Cardiac muscle cell (in vitro differentiated cells and primary cell): ENCODE data around the gene PTPN20. TPM values are rescaled to one million over a fixed set of nuclear protein-coding genes. Genes with fewer than 3 reads are reported as not detected.
A peak's percentile ranks its signal among the peaks of the same experiment; 100 is the strongest.
"Not testable (repeated sequence)": the region's sequence is repeated elsewhere in the genome, so short reads cannot be mapped to it uniquely, and the experiment has no call there.

ENCODE experiments used
- DNase-seq, 2 donors: peaks; one replicate each; pipeline versions ENCODE4 v3.0.0 to v3.0.0-alpha.2; 2010 to 2017; ENCODE audit warnings: low read depth in 1 of 2, low spot score in 1 of 2
- H3K27ac ChIP-seq: fragments of 200-600 bp; sonication (generic); 2 replicates; pipeline ENCODE4 v1.5.1; 2016
- H3K27me3 ChIP-seq: fragments of 200-600 bp; sonication (generic); 2 replicates; pipeline ENCODE4 v1.6.0; 2016; ENCODE audit warnings: control low read depth
- H3K36me3 ChIP-seq: fragments of 200-600 bp; sonication (generic); 2 replicates; pipeline ENCODE4 v1.5.1; 2016; ENCODE audit warnings: control low read depth
- H3K4me1 ChIP-seq: fragments of 200-600 bp; sonication (generic); 2 replicates; pipeline ENCODE4 v1.8.1; 2017; ENCODE audit warnings: low read depth, mild to moderate bottlenecking, mixed run types
- H3K4me3 ChIP-seq: fragments of 200-600 bp; sonication (generic); 2 replicates; pipeline ENCODE4 v1.5.1; 2016; ENCODE audit warnings: mild to moderate bottlenecking
- H3K9me3 ChIP-seq: fragments of 200-600 bp; sonication (generic); 2 replicates; pipeline ENCODE4 v1.5.1; 2017; ENCODE audit warnings: low read depth, mild to moderate bottlenecking, control low read depth
- CTCF ChIP-seq: IDR thresholded peaks from 2 replicates; pipeline ENCODE4 v1.5.1; 2012; ENCODE audit warnings: low read depth, mild to moderate bottlenecking, low read length
- polyA plus RNA-seq: library from polyadenylated mRNA; unstranded; fragments of >200 nt; fragmentation: Nextera tagmentation; extraction: Ambion mirVana; gene quantifications from 2 replicates; pipeline ENCODE4 v1.2.1, GENCODE V29; 2016
- total RNA-seq: library from RNA; depleted of rRNA; stranded (reverse); fragments of >200 nt; gene quantifications from 2 replicates; pipeline ENCODE4 v1.2.3, GENCODE V29; 2016

The PTPN20 gene
- total and polyA plus RNA-seq, 2 experiments from 2014 or later = 0.42 to 0.62 TPM

DNA sequence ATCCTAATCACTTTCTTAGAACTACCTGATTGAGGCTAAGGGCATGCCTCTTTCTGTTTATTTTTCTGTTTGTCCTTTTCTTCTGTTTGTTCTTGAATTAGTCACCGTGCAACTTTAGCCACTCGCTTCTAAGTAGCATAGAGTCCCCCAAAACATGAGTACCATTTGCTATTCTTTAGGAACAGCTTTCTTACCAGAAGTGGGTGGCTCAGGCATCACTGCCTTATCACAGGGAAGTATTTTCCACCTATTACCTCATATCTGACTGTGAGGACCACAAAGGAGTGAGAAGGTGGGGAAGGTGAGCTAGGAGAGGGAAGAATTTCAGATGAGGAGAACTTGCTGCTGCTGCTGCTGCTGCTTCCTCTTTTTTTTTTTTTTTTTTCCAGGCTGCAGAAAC is 13.9 kb downstream of the PTPN20 start:
- not testable (repeated sequence) for H3K4me1 ChIP-seq, H3K27me3 ChIP-seq, H3K36me3 ChIP-seq, H3K4me3 ChIP-seq, DNase-seq, H3K9me3 ChIP-seq, H3K27ac ChIP-seq

DNA sequence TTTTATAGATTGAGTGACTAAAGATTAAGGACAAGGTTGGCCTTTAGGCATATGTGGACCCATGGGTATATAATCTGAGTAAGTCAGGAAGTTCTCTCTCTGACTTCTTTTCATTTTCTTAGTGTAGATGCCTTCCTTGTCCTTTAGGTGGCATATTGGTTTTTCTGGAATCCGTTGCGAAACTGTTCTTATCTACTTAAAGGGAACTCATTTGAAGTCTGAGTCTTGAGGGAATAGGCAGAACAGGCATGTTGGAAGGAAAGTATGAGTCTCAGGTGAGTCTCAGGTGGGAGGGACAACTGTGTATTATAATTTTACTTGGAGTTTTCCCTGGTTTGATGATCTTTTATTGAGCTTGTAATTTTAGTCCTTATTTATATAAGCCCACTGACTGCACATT is 14.6 kb downstream of the PTPN20 start:
- not testable (repeated sequence) for H3K9me3 ChIP-seq, H3K4me1 ChIP-seq, H3K27ac ChIP-seq, H3K27me3 ChIP-seq, H3K36me3 ChIP-seq, H3K4me3 ChIP-seq
- peak in 1 of 2 donors; percentile 9 for DNase-seq
- peak; percentile 17 for TF ChIP-seq CTCF

DNA sequence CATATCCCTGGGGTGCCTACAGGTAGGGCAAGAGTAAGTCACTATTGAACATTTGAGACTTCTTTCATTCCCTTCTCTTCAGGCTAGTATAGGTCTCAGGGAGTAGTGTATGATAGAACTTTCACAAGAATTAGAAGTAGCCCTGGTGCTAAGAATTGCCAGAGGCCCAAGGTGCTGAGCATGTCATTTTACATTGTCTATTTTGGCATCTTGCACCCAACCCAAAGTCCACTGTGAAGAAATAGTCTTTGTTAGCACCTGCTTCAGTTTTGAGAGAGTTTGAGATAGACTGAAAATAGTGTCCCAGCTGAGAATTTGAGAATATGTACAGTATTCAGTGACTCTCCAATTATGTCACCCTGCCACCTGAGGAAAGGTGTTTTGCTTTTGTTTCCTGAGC is 17.6 kb downstream of the PTPN20 start:
- H3K36me3 ChIP-seq, H3K27ac ChIP-seq, DNase-seq: not testable (repeated sequence)

DNA sequence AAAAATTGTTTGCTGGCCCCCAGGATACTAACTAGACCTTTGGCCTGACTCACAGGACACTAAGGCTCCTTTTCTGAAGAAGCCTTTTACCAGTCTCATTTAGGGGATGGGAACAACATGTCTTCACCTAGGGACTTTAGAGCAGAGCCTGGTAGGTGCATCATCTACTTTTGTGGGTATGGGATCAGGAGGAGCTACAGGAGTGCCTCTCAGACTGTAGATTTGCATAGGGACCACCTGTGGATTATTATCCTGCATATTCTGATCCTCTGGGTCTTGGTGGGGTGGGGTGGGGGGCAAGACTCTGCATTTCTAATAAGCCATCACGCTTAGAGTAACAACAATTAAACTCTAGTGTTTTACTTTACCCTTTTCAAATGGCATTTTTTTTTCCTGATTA is 21.2 kb downstream of the PTPN20 start:
- DNase-seq, H3K27ac ChIP-seq, H3K4me1 ChIP-seq, H3K4me3 ChIP-seq, H3K9me3 ChIP-seq, H3K27me3 ChIP-seq, H3K36me3 ChIP-seq: not testable (repeated sequence)

More for the DNA sequence above, 17.6 kb downstream of the PTPN20 start:
- not testable (repeated sequence) for H3K4me3 ChIP-seq, H3K4me1 ChIP-seq, H3K27me3 ChIP-seq, H3K9me3 ChIP-seq

DNA sequence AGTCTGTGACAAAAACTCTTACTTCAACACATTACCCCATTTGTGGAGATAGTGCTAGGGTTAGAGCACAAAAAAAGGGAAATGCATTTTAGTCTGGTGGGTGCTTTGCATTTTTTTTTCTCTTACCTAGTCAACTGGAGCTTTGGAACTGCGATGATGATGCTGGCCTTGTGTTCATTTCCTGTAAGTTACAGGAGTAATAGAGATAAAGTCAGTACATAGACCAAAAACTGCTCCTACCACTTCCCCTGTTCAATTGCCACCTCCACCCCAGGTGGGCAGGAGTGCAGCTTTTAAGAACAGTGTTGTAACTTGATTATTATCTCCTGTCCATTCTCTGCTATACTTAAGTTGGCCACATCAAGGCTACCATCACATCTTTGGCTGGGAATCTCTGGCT is 29.9 kb downstream of the PTPN20 start:
- H3K9me3 ChIP-seq, H3K27ac ChIP-seq, DNase-seq, H3K4me1 ChIP-seq, H3K4me3 ChIP-seq, H3K36me3 ChIP-seq, H3K27me3 ChIP-seq: not testable (repeated sequence)

- not testable (repeated sequence) for H3K36me3 ChIP-seq, H3K4me1 ChIP-seq, H3K27me3 ChIP-seq, H3K9me3 ChIP-seq, DNase-seq, H3K4me3 ChIP-seq, H3K27ac ChIP-seq
Observed at GRCh38 chr10:46948687-46949518, 37.7 kb downstream of the PTPN20 start.

GRCh38 chr10:46952540-46952939 is 41.3 kb downstream of the PTPN20 start:
- DNase-seq, H3K4me3 ChIP-seq, H3K9me3 ChIP-seq, H3K27ac ChIP-seq, H3K36me3 ChIP-seq, H3K27me3 ChIP-seq, H3K4me1 ChIP-seq: not testable (repeated sequence)

DNA sequence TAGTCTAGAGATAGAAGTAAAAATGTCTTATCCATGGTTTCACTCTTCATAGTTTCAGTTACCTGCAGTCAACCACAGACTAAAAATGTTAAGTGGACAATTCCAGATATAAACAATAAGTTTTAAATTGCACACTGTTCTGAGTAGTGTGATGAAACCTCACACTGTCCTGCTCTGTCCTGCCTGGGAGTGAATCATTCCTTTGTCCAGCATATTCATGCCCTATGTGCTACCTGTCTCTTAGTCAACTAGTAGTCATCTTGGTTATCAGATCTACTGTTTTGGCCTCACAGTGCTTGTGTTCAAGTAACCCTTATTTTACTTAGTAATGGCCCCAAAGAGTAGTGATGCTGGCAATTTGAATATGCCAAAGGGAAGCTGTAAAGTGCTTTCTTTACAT is 49.5 kb downstream of the PTPN20 start:
- H3K27me3 ChIP-seq, DNase-seq, H3K27ac ChIP-seq, H3K4me1 ChIP-seq, H3K4me3 ChIP-seq, H3K9me3 ChIP-seq, H3K36me3 ChIP-seq: not testable (repeated sequence)

DNA sequence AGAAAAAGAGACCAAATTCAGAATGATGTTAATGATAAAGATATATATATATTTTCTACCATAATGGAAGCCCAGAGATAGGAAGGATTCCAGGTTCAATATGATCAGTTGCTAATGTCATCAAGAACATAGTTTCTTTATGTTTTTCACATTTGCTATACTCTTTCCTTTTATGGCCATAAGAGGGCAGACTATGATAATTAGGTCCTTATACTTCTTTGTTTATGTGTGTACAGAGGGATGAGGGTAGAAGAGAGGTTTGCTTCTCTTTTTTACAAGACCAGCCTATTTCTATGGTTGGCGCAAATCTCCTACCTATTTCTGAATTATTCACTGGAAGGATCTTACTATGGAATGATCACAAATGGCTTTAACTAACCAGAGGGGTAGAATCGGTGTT is 52.1 kb downstream of the PTPN20 start:
- not testable (repeated sequence) for H3K9me3 ChIP-seq, DNase-seq, H3K27me3 ChIP-seq, H3K36me3 ChIP-seq, H3K27ac ChIP-seq, H3K4me1 ChIP-seq, H3K4me3 ChIP-seq

- not testable (repeated sequence) for DNase-seq, H3K4me1 ChIP-seq, H3K9me3 ChIP-seq, H3K36me3 ChIP-seq, H3K27ac ChIP-seq, H3K27me3 ChIP-seq, H3K4me3 ChIP-seq
Observed at GRCh38 chr10:46967013-46967412, 55.8 kb downstream of the PTPN20 start.

DNA sequence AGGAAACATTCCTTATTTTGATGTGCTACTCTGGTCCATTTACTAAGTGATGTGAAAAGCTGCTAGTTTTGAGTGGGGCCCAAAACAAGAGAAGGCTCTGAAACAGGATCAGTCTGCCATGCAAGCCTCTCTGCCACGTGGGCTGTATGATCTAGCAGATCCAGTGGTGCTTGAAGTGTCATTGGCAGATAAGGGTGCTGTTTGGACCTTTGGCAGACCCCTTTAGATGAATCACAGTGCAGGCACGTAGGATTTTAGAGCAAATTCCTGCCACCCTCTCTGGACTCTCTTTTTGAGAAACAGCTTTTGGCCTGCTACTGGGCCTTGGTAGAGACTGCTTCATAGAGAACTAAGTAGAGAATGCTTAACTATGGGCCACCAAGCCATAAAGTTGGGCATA is 69.0 kb downstream of the PTPN20 start:
- not testable (repeated sequence) for H3K4me1 ChIP-seq, H3K9me3 ChIP-seq, H3K27ac ChIP-seq, H3K36me3 ChIP-seq, H3K4me3 ChIP-seq, H3K27me3 ChIP-seq, DNase-seq

DNA sequence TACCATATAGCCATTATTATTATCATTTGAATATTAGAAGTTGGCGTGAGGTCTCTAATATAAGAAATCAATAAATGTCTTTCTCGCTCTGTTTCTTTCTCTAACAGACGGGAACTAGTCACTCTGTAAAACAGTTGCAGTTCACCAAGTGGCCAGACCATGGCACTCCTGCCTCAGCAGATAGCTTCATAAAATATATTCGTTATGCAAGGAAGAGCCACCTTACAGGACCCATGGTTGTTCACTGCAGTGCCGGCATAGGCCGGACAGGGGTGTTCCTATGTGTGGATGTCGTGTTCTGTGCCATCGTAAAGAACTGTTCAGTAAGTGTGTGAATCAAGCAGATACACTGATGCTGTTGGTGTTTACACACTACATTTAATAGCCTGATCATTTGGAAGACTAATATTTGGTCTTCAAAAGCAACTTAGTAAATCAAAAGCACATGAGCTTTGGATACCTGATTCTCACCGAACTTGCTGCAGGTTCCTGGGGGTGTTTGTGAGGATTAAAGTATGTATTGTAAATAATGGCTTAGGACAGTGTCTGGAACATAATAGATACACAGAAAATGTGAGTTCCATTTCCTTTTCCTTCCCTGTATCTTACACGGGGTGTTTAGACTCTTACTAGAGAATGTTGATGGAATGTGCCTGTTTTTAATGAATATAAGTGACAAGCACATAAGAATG is 76.2 kb downstream of the PTPN20 start:
- H3K36me3 ChIP-seq, H3K4me3 ChIP-seq, H3K27ac ChIP-seq, DNase-seq, H3K27me3 ChIP-seq, H3K9me3 ChIP-seq, H3K4me1 ChIP-seq: not testable (repeated sequence)
